Limb (tissue), 2 donors: ENCODE measurements around the gene SERINC3.
"Not testable (repeated sequence)": the region's sequence is repeated elsewhere in the genome, so short reads cannot be mapped to it uniquely, and the experiment has no call there.

Experiments
- DNase-seq, 2 donors: peaks; one replicate each; pipeline ENCODE4 v3.0.0-alpha.2; 2016; ENCODE audit errors: extremely low spot score in 2 of 2

SERINC3 gene

GRCh38 chr20:44494681-44495080 lies 27.2 kb downstream of the SERINC3 start:
- no peak for DNase-seq

DNA sequence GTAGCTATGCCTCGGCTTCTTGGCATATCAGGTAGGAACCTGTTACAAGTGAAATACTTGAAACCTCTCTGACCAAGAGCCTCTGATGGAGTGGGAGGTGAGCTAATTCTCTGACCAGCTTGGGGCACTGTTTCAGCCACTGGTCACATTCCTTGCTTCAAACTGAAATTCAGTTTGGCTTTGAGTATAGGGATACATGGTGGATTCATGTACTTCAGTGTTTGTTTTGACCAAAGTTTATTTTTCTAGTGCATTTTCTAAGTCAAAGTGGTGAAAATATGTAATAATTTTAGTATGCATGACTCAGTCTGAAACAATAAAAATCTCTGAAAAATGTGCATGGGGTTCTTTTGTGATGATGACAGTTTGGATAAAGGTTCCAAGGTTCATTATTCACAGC lies 27.6 kb downstream of the SERINC3 start:
- no peak for DNase-seq

DNA sequence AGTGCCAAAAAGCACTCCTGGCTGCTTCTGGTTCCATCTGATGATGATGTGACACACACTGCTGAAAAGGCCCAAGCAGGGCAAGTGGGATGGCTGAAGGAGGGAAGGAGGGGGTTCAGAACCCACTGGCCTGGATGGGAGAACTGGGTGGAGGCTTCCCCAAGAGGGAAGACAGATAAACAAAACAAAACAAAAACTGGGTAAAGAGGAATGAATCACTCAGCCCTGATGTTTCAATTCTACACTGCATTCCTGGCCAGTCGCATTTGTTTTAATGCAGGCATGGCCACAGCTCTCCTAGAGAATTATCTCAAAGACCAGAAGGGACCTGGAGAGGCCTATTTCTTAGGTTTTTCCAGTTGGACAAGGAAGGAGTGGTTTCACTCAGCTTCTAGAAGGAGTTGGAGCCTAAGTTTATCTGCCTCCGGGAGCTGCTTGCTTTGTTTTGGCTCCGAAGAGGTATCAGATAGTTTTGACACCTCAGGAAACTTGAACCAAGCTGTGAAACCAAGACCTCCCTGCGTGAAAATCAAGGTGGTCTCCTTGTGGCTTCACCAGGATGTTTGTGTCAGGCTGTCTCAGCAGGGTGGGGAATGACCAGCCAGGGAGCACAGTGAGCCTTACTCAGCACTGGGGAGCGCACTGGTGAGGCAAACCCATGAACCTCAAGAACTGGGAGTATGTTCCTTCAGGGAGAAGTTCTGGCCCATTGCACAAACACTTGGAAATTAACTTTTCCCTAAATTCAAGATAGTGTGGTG lies 30.1 kb downstream of the SERINC3 start:
- DNase-seq = no peak

DNA sequence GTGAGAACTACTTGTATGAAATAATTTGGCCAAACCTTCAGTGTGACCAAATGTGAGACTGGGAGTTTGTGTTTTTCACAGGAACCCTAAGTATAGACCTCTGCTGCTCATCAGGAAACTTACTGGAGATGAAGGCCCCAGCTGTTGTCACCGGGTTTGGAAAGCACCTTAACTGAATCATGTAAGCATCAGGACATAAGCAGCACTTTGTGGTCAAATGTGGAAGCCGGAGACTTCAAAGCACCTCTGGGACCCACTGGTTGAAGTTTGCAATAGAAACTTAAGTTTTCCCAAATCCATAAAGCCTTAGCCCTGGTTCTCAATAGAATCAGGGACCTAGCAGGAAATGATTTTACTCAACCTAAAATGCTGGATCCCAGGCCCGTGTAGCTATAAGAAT lies 31.9 kb downstream of the SERINC3 start:
- no peak for DNase-seq

DNA sequence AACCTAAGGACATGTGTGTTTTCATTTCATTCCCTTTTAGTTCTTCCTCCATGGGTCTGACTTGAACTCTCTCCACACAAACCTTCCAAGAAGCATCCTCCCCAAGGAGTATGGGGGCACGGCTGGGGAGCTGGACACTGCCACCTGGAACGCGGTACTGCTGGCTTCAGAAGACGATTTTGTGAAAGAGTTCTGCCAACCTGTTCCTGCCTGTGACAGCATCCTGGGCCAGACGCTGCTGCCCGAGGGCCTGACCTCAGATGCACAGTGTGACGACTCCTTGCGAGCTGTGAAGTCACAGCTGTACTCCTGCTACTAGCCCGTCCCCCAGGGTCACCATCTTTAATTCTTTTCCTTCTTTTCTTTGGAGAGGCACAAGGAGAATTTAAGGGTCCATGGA lies 32.6 kb downstream of the SERINC3 start:
- no peak for DNase-seq

GRCh38 chr20:44488551-44488950 lies 33.3 kb downstream of the SERINC3 start:
- DNase-seq = no peak

DNA sequence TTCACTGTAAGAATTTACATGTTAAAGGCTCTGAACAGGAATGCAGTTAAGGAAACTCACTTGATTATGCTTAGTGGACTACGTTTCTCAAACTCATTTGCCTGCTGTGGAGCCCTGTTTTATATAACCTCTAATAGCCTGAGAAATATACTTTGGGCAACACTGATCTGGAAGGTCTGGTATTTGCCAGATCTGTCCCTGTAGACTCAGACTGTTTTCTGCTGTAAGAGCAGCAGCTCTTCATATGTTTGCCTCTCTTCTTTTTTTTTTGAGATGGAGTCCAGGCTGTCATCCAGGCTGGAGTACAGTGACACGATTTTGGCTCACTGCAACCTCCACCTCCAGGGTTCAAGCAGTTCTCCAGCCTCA lies 36.1 kb downstream of the SERINC3 start:
- DNase-seq = no peak

- no peak for DNase-seq
Observed at GRCh38 chr20:44485078-44485829, 36.6 kb downstream of the SERINC3 start.

- DNase-seq = no peak
Observed at GRCh38 chr20:44483112-44483511, 38.8 kb downstream of the SERINC3 start.

- DNase-seq = no peak
Observed at GRCh38 chr20:44481719-44482416, 40.0 kb downstream of the SERINC3 start.

DNA sequence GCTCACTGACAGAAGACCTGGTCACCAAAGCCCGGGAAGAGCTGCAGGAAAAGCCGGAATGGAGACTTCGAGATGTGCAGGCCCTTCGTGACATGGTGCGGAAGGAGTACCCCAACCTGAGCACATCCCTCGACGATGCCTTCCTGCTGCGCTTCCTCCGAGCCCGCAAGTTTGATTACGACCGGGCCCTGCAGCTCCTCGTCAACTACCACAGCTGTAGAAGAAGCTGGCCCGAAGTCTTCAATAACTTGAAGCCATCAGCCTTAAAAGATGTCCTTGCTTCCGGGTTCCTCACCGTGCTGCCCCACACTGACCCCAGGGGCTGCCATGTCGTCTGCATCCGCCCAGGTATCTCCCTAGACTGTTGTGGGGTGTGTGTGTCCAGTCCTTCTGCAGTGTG lies 41.8 kb downstream of the SERINC3 start:
- DNase-seq = no peak

- no peak for DNase-seq
Observed at GRCh38 chr20:44479643-44480042, 42.2 kb downstream of the SERINC3 start.

DNA sequence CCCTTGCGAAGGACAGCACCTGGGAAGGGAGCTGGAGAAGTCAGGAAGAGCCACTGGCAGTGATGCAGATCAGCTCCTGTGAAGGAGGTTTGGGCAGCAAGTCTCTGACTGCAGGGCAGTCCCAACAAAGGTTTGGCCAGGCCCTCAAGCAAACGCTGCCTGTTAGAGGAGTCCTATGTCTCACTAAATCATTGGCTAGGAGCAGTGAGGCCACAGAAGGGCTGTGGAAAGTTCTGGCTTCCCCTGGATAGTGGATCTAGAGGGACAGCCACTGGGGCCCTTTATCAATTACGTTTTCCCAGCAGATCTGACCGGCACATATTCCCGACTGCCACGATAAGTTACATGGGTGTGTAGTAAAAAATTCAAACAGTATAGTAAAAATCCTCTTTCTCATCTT lies 43.7 kb downstream of the SERINC3 start:
- DNase-seq = no peak

- no peak for DNase-seq
Observed at GRCh38 chr20:44477151-44477550, 44.7 kb downstream of the SERINC3 start.

- DNase-seq = peak; percentile 84 to 95
Observed at GRCh38 chr20:44475694-44476560, 45.9 kb downstream of the SERINC3 start, which contains the start of gene TTPAL. Gene TTPAL (plus strand): TSS chr20:44475874. CDS start chr20:44480000, 4,126 bp downstream.

- DNase-seq = no peak
Observed at GRCh38 chr20:44475372-44475693, 46.5 kb downstream of the SERINC3 start.

DNA sequence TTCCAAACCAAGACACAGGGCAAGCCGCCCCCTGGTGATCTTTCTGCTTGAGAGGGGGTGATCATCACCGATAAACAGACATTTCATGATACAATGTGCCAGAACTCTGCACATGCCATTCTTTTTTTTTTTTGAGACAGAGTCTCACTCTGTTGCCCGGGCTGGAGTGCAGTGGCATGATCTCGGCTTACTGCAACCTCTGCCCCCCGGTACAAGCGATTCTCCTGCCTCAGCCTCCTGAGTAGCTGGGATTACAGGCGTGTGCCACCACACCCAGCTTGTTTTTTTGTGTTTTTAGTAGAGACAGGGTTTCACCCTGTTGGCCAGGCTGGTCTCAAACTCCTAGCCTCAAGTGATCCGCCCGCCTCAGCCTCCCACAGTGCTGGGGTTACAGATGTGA lies 49.6 kb downstream of the SERINC3 start:
- DNase-seq = not testable (repeated sequence)

DNA sequence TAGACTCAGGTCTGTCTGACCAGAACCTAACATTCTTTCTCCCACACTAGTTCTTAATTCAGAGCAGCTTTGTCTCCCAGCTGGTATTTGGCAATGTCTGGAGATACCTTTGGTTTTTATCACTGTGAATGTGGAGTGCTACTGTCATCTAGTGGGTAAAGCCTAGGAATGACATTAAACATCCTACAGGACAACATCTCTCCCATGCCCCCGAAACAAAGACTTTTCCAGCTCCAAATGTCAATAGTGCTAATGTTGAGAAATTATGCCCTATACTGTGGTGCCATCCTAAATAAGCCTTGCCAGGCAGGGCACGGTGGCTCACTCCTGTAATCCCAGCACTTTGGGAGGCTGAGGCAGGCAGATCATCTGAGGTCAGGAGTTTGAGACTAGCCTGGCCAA lies 50.4 kb downstream of the SERINC3 start:
- DNase-seq = no peak

DNA sequence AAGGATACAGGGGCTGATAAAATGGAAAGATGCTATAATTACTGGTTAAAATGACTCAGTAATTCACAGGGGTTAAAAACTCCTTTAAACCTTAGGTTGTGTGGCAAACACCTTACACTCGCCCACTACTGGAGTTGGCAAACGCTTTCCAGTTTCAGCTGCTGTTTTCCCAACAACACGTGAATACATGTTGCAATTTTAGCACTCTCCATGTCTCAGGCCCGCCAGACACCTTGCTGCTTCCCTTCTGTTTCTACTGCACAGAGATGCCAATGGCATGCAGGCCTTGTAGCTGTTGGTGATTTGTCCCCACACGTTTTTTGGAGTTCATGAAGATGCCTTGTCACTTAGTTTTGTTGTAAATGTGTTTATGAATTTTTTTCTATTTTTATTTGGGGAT lies 51.5 kb downstream of the SERINC3 start:
- DNase-seq = no peak

GRCh38 chr20:44468044-44468782 lies 53.7 kb downstream of the SERINC3 start:
- no peak for DNase-seq
